Retinal pigment epithelial cell (primary cell): ENCODE data around the gene NEDD4L.

ENCODE experiments used
- DNase-seq: peaks from one replicate; pipeline ENCODE4 v3.0.0-alpha.2; 2010; ENCODE audit warnings: low read depth
- H3K4me3 ChIP-seq: 2 replicates; pipeline ENCODE4 v1.5.1; 2011; ENCODE audit warnings: mild to moderate bottlenecking, low read length, control low read depth, moderate library complexity
- CTCF ChIP-seq: conservative IDR thresholded peaks from 2 replicates; pipeline ENCODE4 v1.5.1; 2011; ENCODE audit warnings: low read depth, low read length, control low read depth, inconsistent platforms

Gene NEDD4L

GRCh38 chr18:58116818-58117217 is 72.8 kb downstream of the NEDD4L start:
- H3K4me3 ChIP-seq = no peak overlapping the region
- DNase-seq = no peak
- TF ChIP-seq CTCF = no peak

- peak; percentile 100 for DNase-seq
- no peak overlapping the region for H3K4me3 ChIP-seq
- no peak for TF ChIP-seq CTCF
Measured at GRCh38 chr18:58117786-58118403, 73.9 kb downstream of the NEDD4L start.

- no peak overlapping the region for H3K4me3 ChIP-seq
- TF ChIP-seq CTCF = no peak
- no peak for DNase-seq
Measured at GRCh38 chr18:58118536-58118935, 74.5 kb downstream of the NEDD4L start.

- no peak for DNase-seq
- H3K4me3 ChIP-seq = no peak overlapping the region
- no peak for TF ChIP-seq CTCF
Measured at GRCh38 chr18:58119819-58120218, 75.8 kb downstream of the NEDD4L start.

GRCh38 chr18:58124475-58124874 is 80.4 kb downstream of the NEDD4L start:
- no peak overlapping the region for H3K4me3 ChIP-seq
- DNase-seq = no peak
- TF ChIP-seq CTCF = no peak

GRCh38 chr18:58125183-58125582 is 81.2 kb downstream of the NEDD4L start:
- no peak overlapping the region for H3K4me3 ChIP-seq
- DNase-seq = no peak
- peak; percentile 7 for TF ChIP-seq CTCF

- H3K4me3 ChIP-seq = no peak overlapping the region
- no peak for TF ChIP-seq CTCF
- DNase-seq = no peak
Measured at GRCh38 chr18:58125756-58126155, 81.7 kb downstream of the NEDD4L start.
